Neural crest cell (in vitro differentiated cells): ENCODE data around the gene HBP1. TPM values are rescaled to one million over a fixed set of nuclear protein-coding genes. Genes with fewer than 3 reads are reported as not detected.
"Not testable (repeated sequence)": the region's sequence is repeated elsewhere in the genome, so short reads cannot be mapped to it uniquely, and the experiment has no call there.

Experiments
- DNase-seq: peaks from one replicate; pipeline ENCODE4 v3.0.0; 2021; ENCODE audit warnings: low read depth, mixed read lengths, low spot score
- H3K27ac Mint-ChIP-seq: one replicate; pipeline ENCODE4 v1.8.0; 2021; ENCODE audit warnings: mild to moderate bottlenecking, mixed read lengths; ENCODE audit not compliant: unreplicated experiment
- H3K27me3 Mint-ChIP-seq: 2 replicates; pipeline ENCODE4 v1.8.0; 2021; ENCODE audit warnings: low read depth, mild to moderate bottlenecking, mixed read lengths
- H3K36me3 Mint-ChIP-seq: 2 replicates; pipeline ENCODE4 v1.8.0; 2021; ENCODE audit warnings: low read depth, mild to moderate bottlenecking, mixed read lengths
- H3K4me1 Mint-ChIP-seq: 2 replicates; pipeline ENCODE4 v1.8.0; 2021; ENCODE audit warnings: mixed read lengths
- H3K4me3 Mint-ChIP-seq: one replicate; pipeline ENCODE4 v1.8.0; 2021; ENCODE audit warnings: mild to moderate bottlenecking, mixed read lengths
- H3K9me3 Mint-ChIP-seq: 2 replicates; pipeline ENCODE4 v1.8.0; 2021; ENCODE audit warnings: mixed read lengths
- total RNA-seq: library from RNA; stranded (reverse); gene quantifications from 2 replicates; pipeline ENCODE4 v1.2.1, GENCODE V29; 2021
- TF ChIP-seq, protein P1 (sequence below): fragments of 200-600 bp; sonication (generic); conservative IDR thresholded peaks from 2 replicates; pipeline ENCODE4 v1.5.0; 2021; ENCODE audit warnings: antibody characterized with exemption, mild to moderate bottlenecking

HBP1 gene
- total RNA-seq, 1 donor from 2014 or later, result 15.7 TPM

DNA sequence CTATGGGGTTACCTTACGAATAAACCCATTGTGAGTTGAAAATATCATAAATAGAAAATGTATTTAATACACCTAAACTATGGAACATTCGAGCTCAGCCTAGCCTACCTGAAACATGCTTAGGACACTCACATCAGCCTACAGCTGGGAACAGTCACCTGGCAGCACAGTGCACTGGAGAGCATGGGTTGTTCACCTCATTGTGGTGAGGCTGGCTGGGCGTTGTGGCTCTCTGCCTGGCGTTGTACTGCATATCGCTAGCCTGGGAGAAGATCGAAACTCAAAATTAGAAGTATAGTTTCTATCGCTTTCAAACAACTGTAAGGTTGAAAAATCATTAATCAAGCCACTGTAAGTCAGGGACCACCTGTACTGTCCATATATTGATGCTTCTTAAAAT, 17.3 kb upstream of the HBP1 start:
- no peak overlapping the region for H3K4me3 Mint-ChIP-seq
- H3K9me3 Mint-ChIP-seq, result no peaks in the 10 kb centered on the region
- H3K4me1 Mint-ChIP-seq, result peaks cover 9% of the 10 kb centered on the region
- H3K27ac Mint-ChIP-seq, result no peak overlapping the region
- no peaks in the 10 kb centered on the region for H3K27me3 Mint-ChIP-seq
- no peak for DNase-seq
- H3K36me3 Mint-ChIP-seq, result no peaks in the 10 kb centered on the region
- TF ChIP-seq, protein P1, sequence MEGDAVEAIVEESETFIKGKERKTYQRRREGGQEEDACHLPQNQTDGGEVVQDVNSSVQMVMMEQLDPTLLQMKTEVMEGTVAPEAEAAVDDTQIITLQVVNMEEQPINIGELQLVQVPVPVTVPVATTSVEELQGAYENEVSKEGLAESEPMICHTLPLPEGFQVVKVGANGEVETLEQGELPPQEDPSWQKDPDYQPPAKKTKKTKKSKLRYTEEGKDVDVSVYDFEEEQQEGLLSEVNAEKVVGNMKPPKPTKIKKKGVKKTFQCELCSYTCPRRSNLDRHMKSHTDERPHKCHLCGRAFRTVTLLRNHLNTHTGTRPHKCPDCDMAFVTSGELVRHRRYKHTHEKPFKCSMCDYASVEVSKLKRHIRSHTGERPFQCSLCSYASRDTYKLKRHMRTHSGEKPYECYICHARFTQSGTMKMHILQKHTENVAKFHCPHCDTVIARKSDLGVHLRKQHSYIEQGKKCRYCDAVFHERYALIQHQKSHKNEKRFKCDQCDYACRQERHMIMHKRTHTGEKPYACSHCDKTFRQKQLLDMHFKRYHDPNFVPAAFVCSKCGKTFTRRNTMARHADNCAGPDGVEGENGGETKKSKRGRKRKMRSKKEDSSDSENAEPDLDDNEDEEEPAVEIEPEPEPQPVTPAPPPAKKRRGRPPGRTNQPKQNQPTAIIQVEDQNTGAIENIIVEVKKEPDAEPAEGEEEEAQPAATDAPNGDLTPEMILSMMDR, result no peak

DNA sequence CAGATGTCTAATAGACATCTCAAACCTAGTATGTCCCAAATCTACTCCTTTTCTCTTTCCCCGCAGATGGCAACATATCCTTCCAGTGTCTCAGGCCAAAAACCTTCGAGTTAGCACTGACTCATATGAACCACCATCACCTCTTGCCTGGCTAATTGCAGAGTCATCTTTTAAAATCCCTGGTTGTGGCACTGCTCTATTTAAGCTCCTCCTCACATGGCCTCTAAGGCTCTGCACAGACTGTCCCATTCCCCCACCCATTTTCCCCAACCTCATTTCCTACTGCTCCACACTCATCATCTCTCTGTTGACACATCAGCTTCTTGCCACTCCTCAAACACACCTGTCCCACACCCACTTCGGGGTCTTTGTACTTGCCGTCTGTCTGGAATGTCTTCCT, 16.8 kb upstream of the HBP1 start:
- DNase-seq, result no peak
- Mint-ChIP-seq H3K27me3 (no peaks in the 10 kb centered on the region), H3K27ac (no peak overlapping the region), H3K36me3 (no peaks in the 10 kb centered on the region), H3K4me1 (peaks cover 9% of the 10 kb centered on the region), H3K4me3 (no peak overlapping the region), H3K9me3 (no peaks in the 10 kb centered on the region)
- TF ChIP-seq, protein P1, result no peak

DNA sequence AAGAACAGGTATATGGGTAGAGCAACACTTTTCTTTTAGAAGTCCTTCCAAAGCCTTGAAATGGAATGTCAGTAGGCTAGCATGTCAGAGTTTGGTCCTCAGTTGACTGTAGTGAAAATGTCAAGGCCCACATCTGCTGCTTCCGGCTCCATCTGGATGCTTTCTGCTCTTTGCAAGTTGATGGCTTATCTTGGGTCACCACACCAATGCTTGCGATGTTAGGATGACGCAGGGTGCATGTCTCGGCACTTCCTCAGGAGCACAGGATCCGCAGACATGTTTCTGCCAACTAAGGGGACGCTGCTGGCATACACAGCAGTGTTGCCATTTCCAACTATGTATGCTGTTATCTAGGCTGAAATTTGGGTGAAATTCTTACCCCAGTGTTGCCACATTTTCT, 14.0 kb upstream of the HBP1 start:
- Mint-ChIP-seq H3K4me3 (no peak overlapping the region), H3K27me3 (no peaks in the 10 kb centered on the region), H3K9me3 (no peaks in the 10 kb centered on the region), H3K27ac (no peak overlapping the region), H3K4me1 (no peaks in the 10 kb centered on the region), H3K36me3 (no peaks in the 10 kb centered on the region)
- TF ChIP-seq, protein P1, result no peak
- no peak for DNase-seq

DNA sequence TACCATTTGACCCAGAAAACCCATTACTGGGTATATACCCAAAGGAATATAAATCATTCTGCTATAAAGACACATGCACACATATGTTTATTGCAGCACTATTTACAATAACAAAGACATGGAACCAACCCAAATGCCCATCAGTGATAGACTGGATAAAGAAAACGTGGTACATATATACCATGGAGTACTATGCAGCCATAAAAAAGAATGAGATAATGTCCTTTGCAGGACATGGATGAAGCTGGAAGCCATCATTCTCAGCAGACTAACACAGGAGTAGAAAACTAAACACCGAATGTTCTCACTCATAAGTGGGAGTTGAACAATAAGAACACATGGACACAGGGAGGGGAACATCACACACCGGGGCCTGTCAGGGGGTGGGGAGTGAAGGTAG, 13.1 kb upstream of the HBP1 start:
- not testable (repeated sequence) for H3K4me1 Mint-ChIP-seq, H3K4me3 Mint-ChIP-seq, H3K27me3 Mint-ChIP-seq, H3K27ac Mint-ChIP-seq, DNase-seq, H3K36me3 Mint-ChIP-seq, H3K9me3 Mint-ChIP-seq

DNA sequence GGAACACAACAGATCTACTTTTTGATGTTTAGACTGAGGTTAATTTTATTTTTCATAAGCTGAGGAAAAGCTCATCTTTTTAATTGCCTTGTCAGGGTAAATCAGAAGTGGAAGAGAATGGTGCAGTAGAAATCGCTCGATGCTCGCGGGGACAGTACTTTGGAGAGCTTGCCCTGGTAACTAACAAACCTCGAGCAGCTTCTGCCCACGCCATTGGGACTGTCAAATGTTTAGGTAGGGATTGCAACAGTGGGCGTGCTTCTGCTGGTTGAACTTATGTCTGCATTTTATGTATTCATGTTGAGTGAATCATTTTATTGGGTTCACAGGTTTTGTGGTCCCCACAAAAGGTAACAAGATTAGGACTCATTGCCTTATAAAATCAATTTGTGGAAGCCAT, 11.7 kb upstream of the HBP1 start:
- no peaks in the 10 kb centered on the region for H3K9me3 Mint-ChIP-seq
- no peak overlapping the region for H3K4me3 Mint-ChIP-seq
- H3K27ac Mint-ChIP-seq, result no peak overlapping the region
- DNase-seq, result no peak
- H3K27me3 Mint-ChIP-seq, result no peaks in the 10 kb centered on the region
- TF ChIP-seq, protein P1, result no peak
- no peaks in the 10 kb centered on the region for H3K4me1 Mint-ChIP-seq
- no peaks in the 10 kb centered on the region for H3K36me3 Mint-ChIP-seq

DNA sequence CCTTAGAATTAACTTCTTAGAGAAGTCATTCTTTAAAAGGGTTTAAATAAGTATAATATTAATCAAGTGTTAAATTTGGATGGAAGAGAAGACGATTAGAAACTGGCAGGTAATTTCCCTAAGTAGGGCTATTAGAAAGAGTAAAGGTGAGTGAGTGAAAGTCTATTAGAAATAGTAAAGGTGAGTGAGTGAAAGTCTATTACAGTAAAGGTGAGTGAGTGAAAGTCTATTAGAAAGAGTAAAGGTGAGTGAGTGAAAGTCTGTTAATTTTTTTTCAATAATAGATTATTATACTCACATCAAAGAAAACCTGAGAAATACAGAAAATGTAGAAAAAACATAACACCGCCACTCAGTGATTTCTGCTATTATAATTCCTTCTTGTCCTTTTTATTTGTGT, 10.8 kb upstream of the HBP1 start:
- Mint-ChIP-seq H3K27me3 (no peaks in the 10 kb centered on the region), H3K9me3 (no peaks in the 10 kb centered on the region), H3K4me1 (no peaks in the 10 kb centered on the region), H3K27ac (no peak overlapping the region), H3K4me3 (no peak overlapping the region), H3K36me3 (no peaks in the 10 kb centered on the region)
- no peak for DNase-seq
- TF ChIP-seq, protein P1, result no peak
